GM12878 (cell line): ENCODE measurements around the gene RCOR1. TPM values are rescaled to one million over a fixed set of nuclear protein-coding genes. Genes with fewer than 3 reads are reported as not detected.
A peak's percentile ranks its signal among the peaks of the same experiment; 100 is the strongest.

ENCODE experiments used
- ATAC-seq: fragments of 200-7000 bp; cut with Tn5 transposase; 3 replicates; pipeline ENCODE4 v1.9.1; 2020; ENCODE audit warnings: mild to moderate bottlenecking, moderate library complexity
- BruUV-seq: library from RNA; stranded (reverse); fragments of 400-500 nt; replicated peaks from 2 replicates; lab custom pipeline; 2021; lab: Mats Ljungman, UMichigan
- CTCF ChIA-PET: fragments of 300-600 bp; sonication (Branson Sonifier 250); formaldehyde crosslinking; extraction: SDS; loops from one replicate; lab custom pipeline; 2021; ENCODE audit warnings: inconsistent platforms; lab: Yijun Ruan, JAX
- POLR2A ChIA-PET: fragments of 350-600 bp; formaldehyde crosslinking; extraction: SDS; loops from one replicate; lab custom pipeline; 2021; ENCODE audit warnings: inconsistent platforms; lab: Charles Lee
- RAD21 ChIA-PET: fragments of 300-600 bp; sonication (Branson Sonifier 250); formaldehyde crosslinking; loops from one replicate; lab custom pipeline; 2023; ENCODE audit warnings: antibody characterized with exemption; ENCODE audit not compliant: unreplicated experiment; lab: Charles Lee
- SMC1A ChIA-PET: fragments of 300-600 bp; sonication (Branson Sonifier 250); formaldehyde crosslinking; loops from one replicate; lab custom pipeline; 2023; ENCODE audit not compliant: unreplicated experiment, uncharacterized antibody; lab: Charles Lee
- DNase-seq: peaks from one replicate; pipeline ENCODE4 v3.0.0-alpha.2; 2011; ENCODE audit warnings: low read depth, low spot score
- FAIRE-seq: peaks from 3 replicates; lab custom pipeline; 2011; peaks lifted over from hg19 to GRCh38; lab: Jason Lieb, UNC
- H2AFZ ChIP-seq: 2 replicates; pipeline ENCODE4 v1.6.0; 2011; ENCODE audit warnings: low read depth, low read length, control low read depth; ENCODE audit not compliant: control insufficient read depth
- H3K27ac ChIP-seq: 2 replicates; pipeline ENCODE4 v1.5.1; 2011; ENCODE audit warnings: control low read depth; ENCODE audit not compliant: control insufficient read depth, insufficient read depth
- H3K27me3 ChIP-seq, 2 experiments: replicated peaks in 1 of 2; 2 replicates each; pipeline versions ENCODE4 v1.6.0 to v1.6.1; 2011; ENCODE audit warnings: low read length in 1 of 2; ENCODE audit not compliant: control insufficient read depth in 2 of 2, insufficient read depth in 2 of 2
- H3K36me3 ChIP-seq, 2 experiments: 2 replicates each; pipeline ENCODE4 v1.5.1; 2011; ENCODE audit warnings: low read length in 1 of 2; ENCODE audit not compliant: control insufficient read depth in 2 of 2, insufficient read depth in 2 of 2
- H3K4me1 ChIP-seq: 2 replicates; pipeline ENCODE4 v1.6.1; 2011; ENCODE audit warnings: mild to moderate bottlenecking, low read length, moderate library complexity, mixed read lengths; ENCODE audit not compliant: control insufficient read depth, insufficient read depth
- H3K4me2 ChIP-seq: 2 replicates; pipeline ENCODE4 v1.6.0; 2011; ENCODE audit warnings: control low read depth; ENCODE audit not compliant: control insufficient read depth, insufficient read depth
- H3K4me3 ChIP-seq: fragments of 200-600 bp; sonication (generic); 2 replicates; pipeline ENCODE4 v1.5.1; 2016
- H3K79me2 ChIP-seq: 2 replicates; pipeline ENCODE4 v1.6.0; 2011; ENCODE audit warnings: low read length; ENCODE audit not compliant: control insufficient read depth, insufficient read depth
- H3K9ac ChIP-seq: 2 replicates; pipeline ENCODE4 v1.8.0; 2011; ENCODE audit warnings: low read length, control low read depth, mixed read lengths; ENCODE audit not compliant: control insufficient read depth, insufficient read depth
- H3K9me3 ChIP-seq: replicated peaks from 3 replicates; pipeline ENCODE4 v1.5.1; 2011; ENCODE audit warnings: mild to moderate bottlenecking, low read length; ENCODE audit not compliant: control insufficient read depth, insufficient read depth
- H4K20me1 ChIP-seq: 2 replicates; pipeline ENCODE4 v1.6.0; 2011; ENCODE audit not compliant: control insufficient read depth, insufficient read depth
- CBX3 ChIP-seq: fragments of 200-600 bp; sonication (generic); IDR thresholded peaks from 2 replicates; pipeline ENCODE4 v1.6.1; 2016; ENCODE audit warnings: low read depth, borderline replicate concordance
- CEBPB ChIP-seq, 2 experiments: fragments of 150-350 bp in 1 of 2; IDR thresholded peaks; 2 replicates each; pipeline ENCODE4 v1.6.1; 2012 to 2014; ENCODE audit warnings: low read depth in 2 of 2, low read length in 2 of 2, borderline replicate concordance in 1 of 2, inconsistent platforms in 1 of 2
- CREB1 ChIP-seq: IDR thresholded peaks from 2 replicates; pipeline ENCODE4 v1.6.1; 2012; ENCODE audit warnings: low read depth, mild to moderate bottlenecking, inconsistent platforms
- HCFC1 ChIP-seq: fragments of 150-350 bp; IDR thresholded peaks from 2 replicates; pipeline ENCODE4 v1.6.1; 2014; ENCODE audit warnings: low read length
- HDAC2 ChIP-seq: fragments of 200-600 bp; sonication (generic); IDR thresholded peaks from 2 replicates; pipeline ENCODE4 v1.6.1; 2017
- MEF2A ChIP-seq: IDR thresholded peaks from 2 replicates; pipeline ENCODE4 v1.6.1; 2011; ENCODE audit warnings: low read depth, mild to moderate bottlenecking, low read length, moderate library complexity; ENCODE audit not compliant: insufficient read depth
- MTA3 ChIP-seq: IDR thresholded peaks from 2 replicates; pipeline ENCODE4 v1.6.1; 2012; ENCODE audit warnings: low read length, inconsistent platforms, borderline replicate concordance
- MYC ChIP-seq: IDR thresholded peaks from 2 replicates; pipeline ENCODE4 v1.6.1; 2011; ENCODE audit warnings: mild to moderate bottlenecking, low read length, moderate library complexity, inconsistent platforms; ENCODE audit not compliant: insufficient read depth, insufficient replicate concordance, insufficient read length, severe bottlenecking
- RUNX3 ChIP-seq: IDR thresholded peaks from 2 replicates; pipeline ENCODE4 v1.6.1; 2012; ENCODE audit warnings: low read length, inconsistent platforms
- WGBS: methylation state at CpG from one replicate; pipeline ENCODE4 v1.1.6; 2016; ENCODE audit warnings: low lambda C conversion rate; ENCODE audit not compliant: insufficient replicate concordance, insufficient coverage; ENCODE audit errors: missing lambda C conversion rate; 5-methylcytosine and 5-hydroxymethylcytosine counted together
- in situ Hi-C: fragments of 300-500 bp; cut with MboI; formaldehyde crosslinking; loops from 9 replicates; pipeline ENCODE4 v1.14.3; 2018; ENCODE audit warnings: mixed read lengths
- intact Hi-C: fragments of 100-400 bp; cut with micrococcal nuclease; formaldehyde crosslinking; loops from one replicate; pipeline ENCODE4 v1.14.2; 2022; ENCODE audit not compliant: unreplicated experiment
- polyA plus RNA-seq, 11 experiments: library from polyadenylated mRNA; depleted of rRNA in 4 of 11; unstranded in 6 of 11; stranded (reverse) in 5 of 11; fragments of >200 nt; fragmentation: Nextera tagmentation in 4 of 11; fragmentation: Illumina TruSeq in 1 of 11; extraction: Ambion mirVana in 4 of 11; extraction: Trizol in 1 of 11; gene quantifications; 1 replicate in 1 of 11; 2 replicates in 10 of 11; pipeline versions ENCODE4 v1.2.1 to v1.2.3, GENCODE V29; 2011 to 2016; ENCODE audit warnings: inconsistent platforms in 2 of 11, missing spikeins in 2 of 11, low read depth in 1 of 11
- total RNA-seq, 4 experiments: library from RNA; depleted of rRNA in 3 of 4; stranded (reverse); fragments of >200 nt in 3 of 4; fragmentation: Illumina TruSeq in 1 of 4; extraction: Trizol in 1 of 4; gene quantifications; 2 replicates each; pipeline versions ENCODE4 v1.2.1 to v1.2.3, GENCODE V29; 2013 to 2021
- TF ChIP-seq, protein P1 (sequence below): fragments of 450-650 bp; IDR thresholded peaks from 2 replicates; pipeline ENCODE4 v1.6.1; 2016; ENCODE audit warnings: mild to moderate bottlenecking
- TF ChIP-seq, protein P2 (sequence below): IDR thresholded peaks from 2 replicates; pipeline ENCODE4 v1.6.1; 2012; ENCODE audit warnings: low read depth, low read length, improper control_type of control experiment
- TF ChIP-seq, protein P3 (sequence below): IDR thresholded peaks from 2 replicates; pipeline ENCODE4 v1.6.1; 2011; ENCODE audit warnings: borderline replicate concordance, low read depth, mild to moderate bottlenecking, moderate library complexity, low read length; ENCODE audit not compliant: insufficient read depth, poor library complexity, severe bottlenecking

RCOR1 gene
- total and polyA plus RNA-seq, 10 of the 15 experiments (the other 5 are each of a cell fraction or from before 2014, with no cell fraction given): 1.6 to 12.2 (median 4.4) TPM

DNA sequence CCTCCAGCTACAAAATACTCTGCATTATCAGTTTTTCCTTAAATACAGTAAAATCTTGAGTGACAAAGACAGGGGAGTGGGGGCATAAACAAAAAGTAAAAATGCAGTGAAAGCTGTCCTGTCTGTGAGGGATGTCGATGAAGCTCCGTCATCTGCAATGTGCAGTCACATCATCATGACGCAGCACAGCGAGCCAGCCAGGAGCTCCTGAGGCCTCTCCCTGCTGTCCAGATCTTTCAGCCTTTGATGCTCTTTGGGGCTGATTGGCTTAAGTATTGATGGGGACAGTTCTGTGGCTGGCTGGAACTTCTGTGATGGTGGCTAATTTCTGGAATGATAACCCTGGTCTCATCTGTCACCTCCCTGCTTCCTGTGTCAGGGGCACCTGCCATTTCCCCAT is 130.2 kb downstream of the RCOR1 start:
- H3K4me2 ChIP-seq: no peak overlapping the region
- H3K4me1 ChIP-seq: no peaks in the 10 kb centered on the region; the same call in 1 of the 2 replicates
- in situ Hi-C loops: no loop called here
- H2AFZ ChIP-seq: no peak overlapping the region
- 99% methylated on average over 4 of the region's 4 CpGs for whole genome bisulfite sequencing
- no peak for FAIRE-seq
- TF ChIP-seq CBX3: no peak
- TF ChIP-seq CEBPB (IDR thresholded peaks at IDR 0.05; ENCODE audit: borderline replicate concordance in 1 of 2, low read depth in 2 of 2, low read length in 2 of 2): no peak
- no peak for TF ChIP-seq MEF2A
- no peak for TF ChIP-seq RUNX3
- no peak for TF ChIP-seq MYC
- TF ChIP-seq, protein P1, sequence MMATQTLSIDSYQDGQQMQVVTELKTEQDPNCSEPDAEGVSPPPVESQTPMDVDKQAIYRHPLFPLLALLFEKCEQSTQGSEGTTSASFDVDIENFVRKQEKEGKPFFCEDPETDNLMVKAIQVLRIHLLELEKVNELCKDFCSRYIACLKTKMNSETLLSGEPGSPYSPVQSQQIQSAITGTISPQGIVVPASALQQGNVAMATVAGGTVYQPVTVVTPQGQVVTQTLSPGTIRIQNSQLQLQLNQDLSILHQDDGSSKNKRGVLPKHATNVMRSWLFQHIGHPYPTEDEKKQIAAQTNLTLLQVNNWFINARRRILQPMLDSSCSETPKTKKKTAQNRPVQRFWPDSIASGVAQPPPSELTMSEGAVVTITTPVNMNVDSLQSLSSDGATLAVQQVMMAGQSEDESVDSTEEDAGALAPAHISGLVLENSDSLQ: no peak
- TF ChIP-seq, protein P2, sequence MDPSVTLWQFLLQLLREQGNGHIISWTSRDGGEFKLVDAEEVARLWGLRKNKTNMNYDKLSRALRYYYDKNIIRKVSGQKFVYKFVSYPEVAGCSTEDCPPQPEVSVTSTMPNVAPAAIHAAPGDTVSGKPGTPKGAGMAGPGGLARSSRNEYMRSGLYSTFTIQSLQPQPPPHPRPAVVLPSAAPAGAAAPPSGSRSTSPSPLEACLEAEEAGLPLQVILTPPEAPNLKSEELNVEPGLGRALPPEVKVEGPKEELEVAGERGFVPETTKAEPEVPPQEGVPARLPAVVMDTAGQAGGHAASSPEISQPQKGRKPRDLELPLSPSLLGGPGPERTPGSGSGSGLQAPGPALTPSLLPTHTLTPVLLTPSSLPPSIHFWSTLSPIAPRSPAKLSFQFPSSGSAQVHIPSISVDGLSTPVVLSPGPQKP: no peak
- TF ChIP-seq HCFC1: no peak
- TF ChIP-seq HDAC2: no peak
- TF ChIP-seq, protein P3, sequence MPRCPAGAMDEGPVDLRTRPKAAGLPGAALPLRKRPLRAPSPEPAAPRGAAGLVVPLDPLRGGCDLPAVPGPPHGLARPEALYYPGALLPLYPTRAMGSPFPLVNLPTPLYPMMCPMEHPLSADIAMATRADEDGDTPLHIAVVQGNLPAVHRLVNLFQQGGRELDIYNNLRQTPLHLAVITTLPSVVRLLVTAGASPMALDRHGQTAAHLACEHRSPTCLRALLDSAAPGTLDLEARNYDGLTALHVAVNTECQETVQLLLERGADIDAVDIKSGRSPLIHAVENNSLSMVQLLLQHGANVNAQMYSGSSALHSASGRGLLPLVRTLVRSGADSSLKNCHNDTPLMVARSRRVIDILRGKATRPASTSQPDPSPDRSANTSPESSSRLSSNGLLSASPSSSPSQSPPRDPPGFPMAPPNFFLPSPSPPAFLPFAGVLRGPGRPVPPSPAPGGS: no peak
- TF ChIP-seq MTA3: no peak
- TF ChIP-seq CREB1: no peak
- no peak overlapping the region for H3K27ac ChIP-seq
- H3K79me2 ChIP-seq: no peaks in the 10 kb centered on the region
- DNase-seq: no peak
- CTCF ChIA-PET: interaction anchor here (1.3 kb wide), 1 partner anchor 12 kb away, joined by 3 read pairs; no protein-coding TSS in a partner anchor
- BruUV-seq: TSS peak; percentile 14
- no peak for ATAC-seq
- SMC1A ChIA-PET: interaction anchor here (1.0 kb wide), 2 partner anchors 11 to 198 kb away, joined by 3 to 6 read pairs; no protein-coding TSS in a partner anchor
- intact Hi-C loops: no loop called here
- no peak overlapping the region for H3K4me3 ChIP-seq
- no peaks in the 10 kb centered on the region for H4K20me1 ChIP-seq
- RAD21 ChIA-PET: no interaction called here
- H3K27me3 ChIP-seq: no peaks in the 10 kb centered on the region
- POLR2A ChIA-PET: no interaction called here
- no peaks in the 10 kb centered on the region for H3K9me3 ChIP-seq
- H3K36me3 ChIP-seq: peaks cover 11 to 53% of the 10 kb centered on the region in 2 experiments
- H3K9ac ChIP-seq: no peak overlapping the region
